Pons (tissue), 1 donor: ENCODE measurements around the gene CSNK2A2.

Source experiments
- DNase-seq: peaks from one replicate; pipeline ENCODE4 v3.0.0-alpha.2; 2016; ENCODE audit warnings: low spot score

Gene CSNK2A2

GRCh38 chr16:58138852-58139251 is 59.1 kb downstream of the CSNK2A2 start:
- DNase-seq = no peak

GRCh38 chr16:58137581-58137980 is 60.3 kb downstream of the CSNK2A2 start:
- no peak for DNase-seq

- peak; percentile 99 for DNase-seq
These were observed 68.6 kb downstream of the CSNK2A2 start, which contains the start of gene CFAP20 for GRCh38 chr16:58129097-58129936. Gene CFAP20, minus strand, starts transcription at chr16:58129381. Its CDS starts 266 bp downstream, at chr16:58129115.

GRCh38 chr16:58128711-58129096 is 69.2 kb downstream of the CSNK2A2 start:
- no peak for DNase-seq

GRCh38 chr16:58128181-58128631 is 69.7 kb downstream of the CSNK2A2 start:
- peak; percentile 84 for DNase-seq

GRCh38 chr16:58127634-58128033 is 70.3 kb downstream of the CSNK2A2 start:
- DNase-seq = peak; percentile 33

GRCh38 chr16:58127033-58127556 is 70.8 kb downstream of the CSNK2A2 start:
- DNase-seq = peak; percentile 70

- no peak for DNase-seq
These were observed 71.4 kb downstream of the CSNK2A2 start for GRCh38 chr16:58126451-58126961.

- DNase-seq = no peak
These were observed 72.0 kb downstream of the CSNK2A2 start for GRCh38 chr16:58125781-58126335.

GRCh38 chr16:58125041-58125440 is 72.9 kb downstream of the CSNK2A2 start:
- no peak for DNase-seq

- DNase-seq = no peak
These were observed 73.3 kb downstream of the CSNK2A2 start for GRCh38 chr16:58124601-58124915.

- no peak for DNase-seq
These were observed 73.9 kb downstream of the CSNK2A2 start for GRCh38 chr16:58123896-58124600.

GRCh38 chr16:58121132-58121531 is 76.8 kb downstream of the CSNK2A2 start:
- peak; percentile 20 for DNase-seq

GRCh38 chr16:58120234-58120633 is 77.7 kb downstream of the CSNK2A2 start:
- peak; percentile 18 for DNase-seq

GRCh38 chr16:58119509-58119845 is 78.4 kb downstream of the CSNK2A2 start:
- DNase-seq = peak; percentile 84

GRCh38 chr16:58118801-58119508 is 79.0 kb downstream of the CSNK2A2 start:
- DNase-seq = no peak

- DNase-seq = no peak
These were observed 81.4 kb downstream of the CSNK2A2 start for GRCh38 chr16:58116529-58116928.

GRCh38 chr16:58116081-58116480 is 81.8 kb downstream of the CSNK2A2 start:
- no peak for DNase-seq

- DNase-seq = no peak
These were observed 82.8 kb downstream of the CSNK2A2 start for GRCh38 chr16:58114827-58115825.

GRCh38 chr16:58111302-58111627 is 86.6 kb downstream of the CSNK2A2 start:
- DNase-seq = no peak
